Omental fat pad (tissue), 4 donors: ENCODE measurements around the gene BDH1. TPM values are rescaled to one million over a fixed set of nuclear protein-coding genes. Genes with fewer than 3 reads are reported as not detected.

ENCODE experiments used
- ATAC-seq: fragments of 150-250 bp; one replicate; pipeline ENCODE4 v1.9.1; 2016; ENCODE audit warnings: mild to moderate bottlenecking, moderate library complexity; ENCODE audit not compliant: low FRiP score
- DNase-seq: peaks from one replicate; pipeline ENCODE4 v3.0.0-alpha.2; 2019; ENCODE audit warnings: low spot score
- CTCF ChIP-seq, 3 donors: fragments of 450-650 bp; IDR thresholded peaks; one replicate each; pipeline ENCODE4 v1.5.1; 2016 to 2017; ENCODE audit warnings: antibody characterized with exemption in 3 of 3, mild to moderate bottlenecking in 3 of 3, moderate library complexity in 2 of 3
- total RNA-seq, 4 donors: library from RNA; depleted of rRNA; stranded (reverse); fragments of >200 nt; gene quantifications; one replicate each; pipeline ENCODE4 v1.1.0, GENCODE V29; 2016

The BDH1 gene
- total RNA-seq, 4 donors from 2014 or later, result 11.9 to 24.9 (median 16.1) TPM

- TF ChIP-seq CTCF (IDR thresholded peaks at IDR 0.05), result no peak
- ATAC-seq (peak; percentile 99), DNase-seq (peak; percentile 64)
Observed at GRCh38 chr3:197554562-197555280, 1.0 kb downstream of the BDH1 start.

GRCh38 chr3:197554196-197554561 lies 1.6 kb downstream of the BDH1 start:
- no peak for TF ChIP-seq CTCF (IDR thresholded peaks at IDR 0.05)
- DNase-seq, result no peak
- ATAC-seq, result no peak

GRCh38 chr3:197552198-197552597 lies 3.6 kb downstream of the BDH1 start:
- TF ChIP-seq CTCF (IDR thresholded peaks at IDR 0.05), result no peak
- DNase-seq (no peak), ATAC-seq (no peak)

GRCh38 chr3:197550489-197550888 lies 5.3 kb downstream of the BDH1 start:
- no peak for DNase-seq
- no peak for ATAC-seq
- no peak for TF ChIP-seq CTCF (IDR thresholded peaks at IDR 0.05)

GRCh38 chr3:197549261-197549885 lies 6.4 kb downstream of the BDH1 start:
- no peak for DNase-seq
- TF ChIP-seq CTCF (IDR thresholded peaks at IDR 0.05), result no peak
- no peak for ATAC-seq

GRCh38 chr3:197547306-197548011 lies 8.3 kb downstream of the BDH1 start:
- DNase-seq (no peak), ATAC-seq (no peak)
- no peak for TF ChIP-seq CTCF (IDR thresholded peaks at IDR 0.05)
